Measurements from ENCODE around the gene TIMP3.
A peak's percentile ranks its signal among the peaks of the same experiment; 100 is the strongest.

The TIMP3 gene

DNA sequence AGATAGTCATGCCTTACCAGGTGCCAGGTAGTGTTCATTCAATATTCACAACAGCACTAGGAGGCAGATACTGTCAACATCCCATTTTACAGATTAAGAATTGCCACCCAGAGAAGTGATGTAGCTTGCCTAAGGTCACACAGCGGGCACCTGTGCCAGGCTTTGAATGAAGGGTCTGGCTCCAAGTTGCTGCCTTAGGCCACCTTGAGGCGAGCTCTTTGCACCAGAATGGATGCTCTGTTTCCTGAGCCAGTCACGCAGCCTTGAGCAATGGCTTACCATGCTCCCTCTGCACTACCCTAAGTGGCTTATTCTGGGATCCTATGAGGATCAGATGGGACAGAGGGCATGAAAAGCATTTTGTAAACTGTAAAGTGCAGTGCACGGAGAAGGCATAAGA lies 25.1 kb upstream of the TIMP3 start:
- TF ChIP-seq CTCF (conservative IDR thresholded peaks at IDR 0.05), result 0 out of 2 replicates have a peak, but pooled peaks have one; percentile 4
- no peak overlapping the region for H3K27ac ChIP-seq

DNA sequence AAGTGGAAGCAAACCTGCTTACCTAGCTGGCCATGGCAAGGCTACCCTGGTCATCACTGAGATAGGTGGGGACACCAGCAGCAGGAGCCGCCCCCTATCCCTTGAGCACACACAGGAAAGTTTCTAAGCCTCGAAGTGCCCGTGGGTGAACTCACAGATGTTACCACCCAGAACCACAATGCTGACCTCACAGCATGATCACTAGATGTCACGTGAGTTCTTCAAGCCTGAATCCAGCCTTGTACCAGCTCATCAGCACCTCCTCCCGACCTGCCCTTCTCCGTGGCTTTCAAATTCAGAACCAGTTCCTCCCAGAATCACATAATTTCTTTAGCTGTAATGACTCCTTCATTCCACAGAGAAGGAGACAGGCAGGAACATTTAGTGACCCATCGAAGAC lies 24.7 kb upstream of the TIMP3 start:
- no peak for TF ChIP-seq CTCF (conservative IDR thresholded peaks at IDR 0.05)
- no peak overlapping the region for H3K27ac ChIP-seq

- no peak overlapping the region for H3K27ac ChIP-seq
- no peak for TF ChIP-seq CTCF (conservative IDR thresholded peaks at IDR 0.05)
Observed at GRCh38 chr22:32777987-32778386, 23.5 kb upstream of the TIMP3 start.

- H3K27ac ChIP-seq, result no peak overlapping the region
- no peak for TF ChIP-seq CTCF (conservative IDR thresholded peaks at IDR 0.05)
Observed at GRCh38 chr22:32780726-32781310, 20.7 kb upstream of the TIMP3 start.

GRCh38 chr22:32781695-32782094 lies 19.8 kb upstream of the TIMP3 start:
- no peak overlapping the region for H3K27ac ChIP-seq
- TF ChIP-seq CTCF (conservative IDR thresholded peaks at IDR 0.05), result no peak

DNA sequence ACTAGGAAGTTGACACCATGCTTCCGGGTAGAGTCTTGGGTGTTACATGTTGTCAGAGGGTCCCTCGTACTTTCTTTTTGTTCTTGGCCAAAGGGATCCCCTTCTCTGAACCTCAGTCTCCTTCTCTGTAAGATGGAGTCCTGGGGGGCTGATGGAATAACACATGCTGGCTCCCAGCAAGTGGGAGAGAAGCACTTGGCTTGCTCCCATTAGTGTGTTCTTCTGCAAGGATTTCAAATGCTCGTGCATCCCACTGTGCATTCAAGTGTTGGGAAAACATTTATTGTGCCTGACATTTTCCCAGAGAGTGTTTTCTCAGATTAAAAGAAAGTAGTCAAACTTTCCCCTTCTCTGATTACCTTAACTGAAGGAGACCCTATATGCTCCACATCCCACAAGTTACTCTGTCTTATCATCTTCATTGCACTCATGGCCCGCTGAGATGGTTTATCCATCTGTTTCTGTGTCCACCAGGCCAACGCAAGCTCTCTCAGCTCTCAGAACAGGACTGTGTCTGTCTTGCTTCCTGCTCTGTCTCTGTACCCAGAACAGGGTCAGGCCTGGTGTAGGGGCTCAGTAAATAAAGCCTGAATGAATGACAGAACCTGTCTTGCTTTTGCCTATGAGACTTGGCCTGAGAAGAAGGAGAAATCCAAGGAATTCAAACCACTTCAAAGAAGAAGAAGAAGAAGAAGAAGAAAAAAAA lies 16.0 kb upstream of the TIMP3 start:
- TF ChIP-seq CTCF (conservative IDR thresholded peaks at IDR 0.05), result no peak

GRCh38 chr22:32786027-32786418 lies 15.5 kb upstream of the TIMP3 start:
- no peak overlapping the region for H3K27ac ChIP-seq
- no peak for TF ChIP-seq CTCF (conservative IDR thresholded peaks at IDR 0.05)

More for the DNA sequence above, 16.0 kb upstream of the TIMP3 start:
- H3K27ac ChIP-seq, result no peak overlapping the region

Measured in VCaP (cell line).